SK-N-SH (cell line): ENCODE data around the gene ITGA5. TPM values are rescaled to one million over a fixed set of nuclear protein-coding genes. Genes with fewer than 3 reads are reported as not detected.

ENCODE experiments used
- CTCF ChIA-PET: fragments of 300-600, 350-600 bp; formaldehyde crosslinking; extraction: SDS; loops from one replicate; lab custom pipeline; 2021; lab: Yijun Ruan, JAX
- POLR2A ChIA-PET: fragments of 350-600 bp; sonication (Branson Sonifier 250); formaldehyde crosslinking; extraction: SDS; loops from one replicate; lab custom pipeline; 2020; ENCODE audit warnings: antibody characterized with exemption, inconsistent platforms; lab: Yijun Ruan, JAX
- DNase-seq: peaks from one replicate; pipeline ENCODE4 v3.0.0; 2012
- H2AFZ ChIP-seq: fragments of 200-600 bp; sonication (generic); 2 replicates; pipeline ENCODE4 v1.8.1; 2016; ENCODE audit warnings: antibody characterized with exemption, mild to moderate bottlenecking, low read depth
- H3F3A ChIP-seq: fragments of 200-600 bp; sonication (generic); replicated peaks from 2 replicates; pipeline ENCODE3; 2016; ENCODE audit warnings: antibody characterized with exemption, mild to moderate bottlenecking; ENCODE audit not compliant: insufficient read depth
- H3K27ac ChIP-seq, 2 experiments: fragments of 200-500 bp in 1 of 2; fragments of 200-600 bp in 1 of 2; sonication (Bioruptor generic) in 1 of 2; sonication (generic), shearing (Covaris generic) in 1 of 2; 2 replicates each; pipeline versions ENCODE4 v1.5.1 to v1.6.1; 2014 to 2016; ENCODE audit warnings: low read depth in 2 of 2, inconsistent platforms in 1 of 2, low read length in 1 of 2, mild to moderate bottlenecking in 1 of 2, mixed read lengths in 1 of 2
- H3K27me3 ChIP-seq: fragments of 200-600 bp; sonication (generic), shearing (Covaris generic); 2 replicates; pipeline ENCODE4 v1.6.1; 2016; ENCODE audit warnings: mixed run types; ENCODE audit not compliant: insufficient read depth
- H3K36me3 ChIP-seq, 2 experiments: fragments of 200-500 bp in 1 of 2; fragments of 200-600 bp in 1 of 2; sonication (Bioruptor generic) in 1 of 2; sonication (generic) in 1 of 2; replicated peaks in 1 of 2; 2 replicates each; pipeline versions ENCODE3 to v1.5.1; 2014 to 2016; ENCODE audit warnings: low read length in 1 of 2, mild to moderate bottlenecking in 1 of 2; ENCODE audit not compliant: insufficient read depth in 2 of 2, control insufficient read depth in 1 of 2
- H3K4me1 ChIP-seq, 2 experiments: fragments of 200-500 bp in 1 of 2; fragments of 200-600 bp in 1 of 2; sonication (Bioruptor generic) in 1 of 2; sonication (generic), shearing (Covaris generic) in 1 of 2; 2 replicates each; pipeline versions ENCODE4 v1.5.1 to v1.6.1; 2014 to 2016; ENCODE audit warnings: low read depth in 1 of 2, low read length in 1 of 2, mixed run types in 1 of 2; ENCODE audit not compliant: insufficient read depth in 2 of 2, control insufficient read depth in 1 of 2
- H3K4me2 ChIP-seq: fragments of 200-600 bp; sonication (generic), shearing (Covaris generic); 2 replicates; pipeline ENCODE4 v1.6.1; 2017; ENCODE audit warnings: mixed run types
- H3K4me3 ChIP-seq, 2 experiments: fragments of 200-500 bp in 1 of 2; fragments of 200-600 bp in 1 of 2; sonication (Bioruptor generic) in 1 of 2; sonication (generic), shearing (Covaris generic) in 1 of 2; 2 replicates each; pipeline versions ENCODE4 v1.5.1 to v1.8.1; 2014 to 2016; ENCODE audit warnings: low read depth in 2 of 2, inconsistent platforms in 1 of 2, low read length in 1 of 2, mild to moderate bottlenecking in 1 of 2, mixed read lengths in 1 of 2, moderate library complexity in 1 of 2
- H3K79me2 ChIP-seq: fragments of 200-600 bp; sonication (generic); 2 replicates; pipeline ENCODE4 v1.8.1; 2017; ENCODE audit warnings: mild to moderate bottlenecking; ENCODE audit not compliant: insufficient read depth
- H3K9ac ChIP-seq: fragments of 200-600 bp; sonication (generic); 2 replicates; pipeline ENCODE4 v1.6.1; 2017; ENCODE audit warnings: mixed run types
- H3K9me2 ChIP-seq: fragments of 200-600 bp; sonication (generic); 2 replicates; pipeline ENCODE4 v1.6.1; 2017; ENCODE audit warnings: mixed run types
- H3K9me3 ChIP-seq: fragments of 200-600 bp; sonication (generic); 2 replicates; pipeline ENCODE4 v1.6.1; 2017; ENCODE audit warnings: mixed run types, mild to moderate bottlenecking, moderate library complexity
- H4K20me1 ChIP-seq: fragments of 200-600 bp; sonication (generic); 2 replicates; pipeline ENCODE4 v1.6.1; 2017; ENCODE audit warnings: mild to moderate bottlenecking, mixed run types; ENCODE audit not compliant: insufficient read depth
- CHD2 ChIP-seq: fragments of 150-350 bp; IDR thresholded peaks from 2 replicates; pipeline ENCODE4 v1.6.1; 2018; ENCODE audit warnings: low read length; ENCODE audit not compliant: partially characterized antibody
- ELF1 ChIP-seq: IDR thresholded peaks from 2 replicates; pipeline ENCODE4 v1.4.0; 2012
- EZH2phosphoT487 ChIP-seq: fragments of 200-600 bp; sonication (generic); IDR thresholded peaks from 2 replicates; pipeline ENCODE4 v1.6.1; 2017; ENCODE audit warnings: low read depth, mixed run types, mild to moderate bottlenecking, antibody characterized with exemption, moderate library complexity, borderline replicate concordance
- FOSL2 ChIP-seq: IDR thresholded peaks from 2 replicates; pipeline ENCODE4 v1.4.0; 2012; ENCODE audit warnings: low read depth, mild to moderate bottlenecking, moderate library complexity, borderline replicate concordance
- GABPA ChIP-seq: IDR thresholded peaks from 2 replicates; pipeline ENCODE4 v1.4.0; 2012; ENCODE audit warnings: low read depth, mild to moderate bottlenecking
- JUND ChIP-seq: IDR thresholded peaks from 2 replicates; pipeline ENCODE4 v1.4.0; 2012
- MEF2A ChIP-seq: IDR thresholded peaks from 2 replicates; pipeline ENCODE4 v1.4.0; 2012; ENCODE audit warnings: low read depth, borderline replicate concordance
- NFIC ChIP-seq: IDR thresholded peaks from 2 replicates; pipeline ENCODE4 v1.4.0; 2012; ENCODE audit warnings: borderline replicate concordance
- RXRA ChIP-seq: IDR thresholded peaks from 2 replicates; pipeline ENCODE4 v1.4.0; 2012; ENCODE audit warnings: low read depth, mild to moderate bottlenecking, borderline replicate concordance
- SIN3A ChIP-seq: IDR thresholded peaks from 2 replicates; pipeline ENCODE4 v1.6.1; 2012; ENCODE audit warnings: low read depth, mild to moderate bottlenecking, low read length, moderate library complexity, borderline replicate concordance
- TAF1 ChIP-seq: IDR thresholded peaks from 2 replicates; pipeline ENCODE4 v1.6.1; 2012; ENCODE audit warnings: low read depth, mild to moderate bottlenecking, low read length, moderate library complexity, borderline replicate concordance
- WGBS: methylation state at CpG from one replicate; pipeline ENCODE4 v1.1.6; 2017; ENCODE audit warnings: low lambda C conversion rate; 5-methylcytosine and 5-hydroxymethylcytosine counted together
- polyA plus RNA-seq, 3 experiments: library from polyadenylated mRNA; depleted of rRNA; stranded (reverse); fragments of >200 nt; gene quantifications; 2 replicates each; pipeline ENCODE4 v1.2.3, GENCODE V29; 2012
- TF ChIP-seq, protein P1 (sequence below): fragments of 150-350 bp; IDR thresholded peaks from 2 replicates; pipeline ENCODE4 v1.6.1; 2016; ENCODE audit warnings: mild to moderate bottlenecking, low read depth, low read length
- TF ChIP-seq, protein P2 (sequence below): fragments of 200-600 bp; sonication (generic); IDR thresholded peaks from 2 replicates; pipeline ENCODE4 v1.6.1; 2017; ENCODE audit warnings: antibody characterized with exemption, mild to moderate bottlenecking, moderate library complexity
- TF ChIP-seq, protein P3 (sequence below): IDR thresholded peaks from 2 replicates; pipeline ENCODE4; 2012

ITGA5 gene
- polyA plus RNA-seq, 1 of the 3 experiments (the other 2 are of a cell fraction) = 52.5 TPM

DNA sequence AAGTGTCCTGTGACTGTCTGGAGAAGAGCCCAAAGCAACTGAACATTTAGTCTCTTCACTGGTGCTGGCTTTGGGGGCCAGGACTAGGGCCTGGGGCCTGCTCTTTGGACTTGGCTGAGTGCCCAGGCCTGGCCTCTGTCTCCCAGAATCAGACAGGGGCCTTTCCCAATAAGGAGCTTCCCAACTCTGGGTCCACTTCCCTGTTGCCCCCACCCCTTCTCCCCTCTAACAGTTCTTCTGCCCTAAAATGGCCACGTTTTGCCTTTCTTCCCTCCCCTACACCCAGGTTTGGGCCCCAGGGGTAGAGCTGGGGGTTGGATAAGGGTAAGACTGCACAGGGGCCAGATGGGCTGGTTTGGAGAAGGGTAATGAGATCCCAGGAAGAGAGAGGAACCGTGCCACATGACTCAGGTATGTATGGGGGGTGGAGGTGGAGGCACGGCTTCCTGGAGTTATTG is 10.0 kb upstream of the ITGA5 start:
- Histone ChIP-seq H4K20me1 (no peaks in the 10 kb centered on the region), H3K9me2 (no peaks in the 10 kb centered on the region), H3K4me2 (no peak overlapping the region), H3K9ac (no peak overlapping the region), H3K79me2 (no peaks in the 10 kb centered on the region), H3F3A (peaks cover 3% of the 10 kb centered on the region), H3K9me3 (no peaks in the 10 kb centered on the region), H3K27ac (no peak overlapping the region), H3K36me3 (no peaks in the 10 kb centered on the region), H3K4me1 (peaks cover 0 to 10% of the 10 kb centered on the region in 2 experiments; a peak in 2 of 4 replicates), H3K4me3 (no peak overlapping the region), H2AFZ (no peak overlapping the region), H3K27me3 (no peaks in the 10 kb centered on the region)
- ChIA-PET POLR2A (no interaction called here), CTCF (interaction anchor here (0.6 to 13.7 kb wide), 5 partner anchors 11 to 50 kb away, joined by 3 to 127 read pairs (median 5); no protein-coding TSS in a partner anchor)
- WGBS = 45% methylated on average over 3 of the region's 3 CpGs
- DNase-seq = no peak
- TF ChIP-seq SIN3A = no peak

DNA sequence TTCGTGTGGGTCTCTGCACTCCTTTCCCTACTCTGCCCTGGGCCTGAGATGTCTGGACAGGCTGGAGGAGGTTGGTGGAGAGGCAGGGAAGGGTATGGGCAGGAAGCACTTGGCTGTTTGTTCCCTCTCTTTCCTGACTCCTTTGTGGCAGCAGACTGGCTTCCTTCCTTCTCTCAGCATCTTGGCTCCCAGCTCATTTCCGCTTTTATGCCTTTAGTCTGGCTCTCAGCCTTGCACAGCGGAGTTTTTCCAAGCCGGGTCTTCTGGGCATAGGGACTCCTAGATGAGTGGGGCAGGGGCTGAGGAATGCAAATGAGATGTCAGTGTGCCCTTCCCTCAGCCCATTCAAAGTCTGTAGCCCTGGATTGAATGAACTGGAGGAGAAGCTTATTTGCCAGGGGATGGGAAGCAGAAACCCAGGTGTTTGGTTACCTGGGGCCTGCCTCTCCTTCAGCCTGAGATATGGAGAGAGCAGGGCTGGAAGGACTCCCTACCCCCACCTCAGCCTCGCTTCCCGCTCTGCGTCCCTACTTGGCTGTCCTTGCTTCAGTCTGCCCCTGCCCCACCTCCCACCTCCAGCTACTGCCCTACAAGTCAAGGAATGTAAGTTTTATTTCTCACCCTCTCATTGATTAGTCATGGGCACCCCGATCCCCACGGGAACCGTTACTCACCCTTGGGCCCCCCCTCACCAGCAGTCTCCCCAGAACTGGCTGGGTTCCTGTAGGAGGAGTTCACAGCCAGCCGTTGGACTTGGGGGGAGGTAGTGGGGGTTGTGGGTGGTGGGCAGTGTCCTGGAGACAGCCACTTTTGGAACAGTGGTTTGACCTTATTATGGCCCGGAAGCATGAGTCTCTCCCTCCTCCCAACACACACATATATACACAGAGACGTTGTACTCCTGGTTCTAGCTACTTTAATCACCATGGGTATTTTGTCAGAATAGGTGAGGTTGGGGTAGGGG is 9.3 kb upstream of the ITGA5 start:
- H3K4me1 ChIP-seq = peaks cover 0 to 10% of the 10 kb centered on the region in 2 experiments; a peak in 2 of 4 replicates
- H3K79me2 ChIP-seq = no peaks in the 10 kb centered on the region
- H3K4me2 ChIP-seq = no peak overlapping the region
- no peaks in the 10 kb centered on the region for H4K20me1 ChIP-seq
- 61% methylated on average over 13 of the region's 13 CpGs for WGBS
- ChIA-PET POLR2A (interaction anchor here (0.9 kb wide), 1 partner anchor 13 kb away, joined by 3 read pairs; no protein-coding TSS in a partner anchor), CTCF (interaction anchor here (1.4 to 13.7 kb wide), 3 partner anchors 12 to 29 kb away, joined by 5 to 127 read pairs (median 37); no protein-coding TSS in a partner anchor)
- no peak overlapping the region for H3K9ac ChIP-seq
- no peaks in the 10 kb centered on the region for H3K27me3 ChIP-seq
- no peak overlapping the region for H3K27ac ChIP-seq
- H2AFZ ChIP-seq = no peak overlapping the region; the same call in 1 of the 2 replicates
- no peak for DNase-seq
- no peaks in the 10 kb centered on the region for H3K36me3 ChIP-seq
- peaks cover 3% of the 10 kb centered on the region for H3F3A ChIP-seq
- H3K4me3 ChIP-seq = no peak overlapping the region
- H3K9me3 ChIP-seq = no peaks in the 10 kb centered on the region
- TF ChIP-seq RXRA (peak; percentile 8; the same call in 1 of the 2 replicates), GABPA (no peak)
- TF ChIP-seq, all 33 proteins: peak for 1
- no peaks in the 10 kb centered on the region for H3K9me2 ChIP-seq

DNA sequence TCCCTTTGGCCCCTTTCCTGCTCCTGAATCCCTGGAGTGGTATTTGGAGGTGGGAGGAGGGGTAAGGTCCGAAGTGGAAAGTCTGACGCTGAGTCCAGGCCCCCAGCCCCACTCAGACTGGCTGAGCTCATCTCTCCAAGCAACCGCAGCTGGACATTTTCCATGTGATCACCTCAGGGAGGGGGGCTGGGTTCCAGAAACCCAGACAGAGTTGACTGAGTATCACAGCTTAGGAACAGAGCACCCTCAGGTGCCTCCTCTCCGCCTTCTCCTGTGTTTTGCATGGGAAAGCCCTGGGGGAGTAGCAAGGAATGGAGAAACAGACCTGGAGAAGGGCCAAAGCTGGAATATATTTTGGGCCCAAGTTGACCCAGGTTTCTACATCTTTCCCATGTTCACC is 8.0 kb upstream of the ITGA5 start:
- no peaks in the 10 kb centered on the region for H3K9me2 ChIP-seq
- H4K20me1 ChIP-seq = no peaks in the 10 kb centered on the region
- H3K36me3 ChIP-seq = no peaks in the 10 kb centered on the region
- ChIA-PET POLR2A (no interaction called here), CTCF (interaction anchor here (3.8 to 13.7 kb wide), 3 partner anchors 12 to 28 kb away, joined by 19 to 127 read pairs (median 37); no protein-coding TSS in a partner anchor)
- no peaks in the 10 kb centered on the region for H3K27me3 ChIP-seq
- no peak for DNase-seq
- H3F3A ChIP-seq = peaks cover 3% of the 10 kb centered on the region
- H3K9ac ChIP-seq = no peak overlapping the region
- no peak overlapping the region for H3K4me2 ChIP-seq
- WGBS = 44% methylated on average over 3 of the region's 4 CpGs
- H2AFZ ChIP-seq = no peak overlapping the region
- H3K4me3 ChIP-seq = no peak overlapping the region
- no peaks in the 10 kb centered on the region for H3K9me3 ChIP-seq
- no peaks in the 10 kb centered on the region for H3K79me2 ChIP-seq
- peaks cover 0 to 10% of the 10 kb centered on the region in 2 experiments; a peak in 2 of 4 replicates for H3K4me1 ChIP-seq
- no peak overlapping the region for H3K27ac ChIP-seq
- no peak for TF ChIP-seq MEF2A
- no peak for TF ChIP-seq EZH2phosphoT487
- no peak for TF ChIP-seq FOSL2
- TF ChIP-seq JUND = no peak
- TF ChIP-seq NFIC = no peak
- TF ChIP-seq, protein P1, sequence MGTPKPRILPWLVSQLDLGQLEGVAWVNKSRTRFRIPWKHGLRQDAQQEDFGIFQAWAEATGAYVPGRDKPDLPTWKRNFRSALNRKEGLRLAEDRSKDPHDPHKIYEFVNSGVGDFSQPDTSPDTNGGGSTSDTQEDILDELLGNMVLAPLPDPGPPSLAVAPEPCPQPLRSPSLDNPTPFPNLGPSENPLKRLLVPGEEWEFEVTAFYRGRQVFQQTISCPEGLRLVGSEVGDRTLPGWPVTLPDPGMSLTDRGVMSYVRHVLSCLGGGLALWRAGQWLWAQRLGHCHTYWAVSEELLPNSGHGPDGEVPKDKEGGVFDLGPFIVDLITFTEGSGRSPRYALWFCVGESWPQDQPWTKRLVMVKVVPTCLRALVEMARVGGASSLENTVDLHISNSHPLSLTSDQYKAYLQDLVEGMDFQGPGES = no peak
- no peak for TF ChIP-seq RXRA
- no peak for TF ChIP-seq ELF1
- TF ChIP-seq, protein P2, sequence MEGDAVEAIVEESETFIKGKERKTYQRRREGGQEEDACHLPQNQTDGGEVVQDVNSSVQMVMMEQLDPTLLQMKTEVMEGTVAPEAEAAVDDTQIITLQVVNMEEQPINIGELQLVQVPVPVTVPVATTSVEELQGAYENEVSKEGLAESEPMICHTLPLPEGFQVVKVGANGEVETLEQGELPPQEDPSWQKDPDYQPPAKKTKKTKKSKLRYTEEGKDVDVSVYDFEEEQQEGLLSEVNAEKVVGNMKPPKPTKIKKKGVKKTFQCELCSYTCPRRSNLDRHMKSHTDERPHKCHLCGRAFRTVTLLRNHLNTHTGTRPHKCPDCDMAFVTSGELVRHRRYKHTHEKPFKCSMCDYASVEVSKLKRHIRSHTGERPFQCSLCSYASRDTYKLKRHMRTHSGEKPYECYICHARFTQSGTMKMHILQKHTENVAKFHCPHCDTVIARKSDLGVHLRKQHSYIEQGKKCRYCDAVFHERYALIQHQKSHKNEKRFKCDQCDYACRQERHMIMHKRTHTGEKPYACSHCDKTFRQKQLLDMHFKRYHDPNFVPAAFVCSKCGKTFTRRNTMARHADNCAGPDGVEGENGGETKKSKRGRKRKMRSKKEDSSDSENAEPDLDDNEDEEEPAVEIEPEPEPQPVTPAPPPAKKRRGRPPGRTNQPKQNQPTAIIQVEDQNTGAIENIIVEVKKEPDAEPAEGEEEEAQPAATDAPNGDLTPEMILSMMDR = no peak
- TF ChIP-seq, protein P3, sequence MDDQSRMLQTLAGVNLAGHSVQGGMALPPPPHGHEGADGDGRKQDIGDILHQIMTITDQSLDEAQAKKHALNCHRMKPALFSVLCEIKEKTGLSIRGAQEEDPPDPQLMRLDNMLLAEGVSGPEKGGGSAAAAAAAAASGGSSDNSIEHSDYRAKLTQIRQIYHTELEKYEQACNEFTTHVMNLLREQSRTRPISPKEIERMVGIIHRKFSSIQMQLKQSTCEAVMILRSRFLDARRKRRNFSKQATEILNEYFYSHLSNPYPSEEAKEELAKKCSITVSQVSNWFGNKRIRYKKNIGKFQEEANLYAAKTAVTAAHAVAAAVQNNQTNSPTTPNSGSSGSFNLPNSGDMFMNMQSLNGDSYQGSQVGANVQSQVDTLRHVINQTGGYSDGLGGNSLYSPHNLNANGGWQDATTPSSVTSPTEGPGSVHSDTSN = no peak
- no peak for TF ChIP-seq TAF1
- no peak for TF ChIP-seq CHD2
